Thyroid gland (tissue), 4 donors: ENCODE results near the gene SNRK. TPM values are rescaled to one million over a fixed set of nuclear protein-coding genes. Genes with fewer than 3 reads are reported as not detected.

ENCODE experiments used
- DNase-seq, 2 donors: peaks; one replicate each; pipeline ENCODE4 v3.0.0-alpha.2; 2019
- H3K27ac ChIP-seq, 3 donors: fragments of 200-600 bp; sonication (generic); 1 replicate in 2 of 3; 2 replicates in 1 of 3; pipeline ENCODE4 v1.5.1; 2016 to 2019; ENCODE audit warnings: mild to moderate bottlenecking in 1 of 3, moderate library complexity in 1 of 3
- H3K27me3 ChIP-seq: fragments of 200-600 bp; sonication (generic); one replicate; pipeline ENCODE4 v1.5.1; 2019
- H3K36me3 ChIP-seq, 2 donors: fragments of 200-600 bp; sonication (generic); one replicate each; pipeline ENCODE4 v1.5.1; 2016 to 2019
- H3K4me1 ChIP-seq, 2 donors: fragments of 200-600 bp; sonication (generic); one replicate each; pipeline ENCODE4 v1.5.1; 2017 to 2019
- H3K4me3 ChIP-seq, 3 donors: fragments of 200-600 bp; sonication (generic); replicated peaks in 1 of 3; 1 replicate in 2 of 3; 2 replicates in 1 of 3; pipeline ENCODE4 v1.5.1; 2016; ENCODE audit warnings: mild to moderate bottlenecking in 1 of 3
- H3K9me3 ChIP-seq: fragments of 200-600 bp; sonication (generic); one replicate; pipeline ENCODE4 v1.5.1; 2017
- CTCF ChIP-seq, 6 experiments: fragments of 200-600 bp in 3 of 6; fragments of 450-650 bp in 3 of 6; sonication (generic) in 3 of 6; IDR thresholded peaks; one replicate each; pipeline ENCODE4 v1.5.1; 2016 to 2019; ENCODE audit warnings: antibody characterized with exemption in 6 of 6, mild to moderate bottlenecking in 2 of 6, inconsistent platforms in 1 of 6, moderate library complexity in 1 of 6
- POLR2A ChIP-seq, 2 donors: fragments of 450-650 bp; IDR thresholded peaks; one replicate each; pipeline ENCODE4 v1.6.1; 2017; ENCODE audit warnings: antibody characterized with exemption in 2 of 2, mild to moderate bottlenecking in 2 of 2, moderate library complexity in 1 of 2
- WGBS, 2 donors: methylation state at CpG; one replicate each; pipeline ENCODE4 v1.1.5; 2017; 5-methylcytosine and 5-hydroxymethylcytosine counted together
- intact Hi-C: fragments of 100-400 bp; cut with DNase I; formaldehyde crosslinking; loops from one replicate; pipeline ENCODE4 v1.15.1; 2023
- total RNA-seq, 4 donors: library from RNA; depleted of rRNA; stranded (reverse); fragments of >200 nt; gene quantifications; one replicate each; pipeline ENCODE4 v1.2.3, GENCODE V29; 2016

The SNRK gene
- total RNA-seq, 4 donors from 2014 or later, result 44.2 to 90.5 (median 65.0) TPM

- Histone ChIP-seq H3K9me3 (no peaks in the 10 kb centered on the region), H3K27ac (no peak overlapping the region), H3K36me3 (no peaks in the 10 kb centered on the region), H3K4me3 (no peak overlapping the region), H3K27me3 (no peaks in the 10 kb centered on the region), H3K4me1 (no peaks in the 10 kb centered on the region)
- no peak for TF ChIP-seq CTCF (IDR thresholded peaks at IDR 0.05)
- no peak for TF ChIP-seq POLR2A (IDR thresholded peaks at IDR 0.05)
- intact Hi-C loops, result no loop called here
- DNase-seq, result no peak
Measured at GRCh38 chr3:43249405-43249804, 36.9 kb upstream of the SNRK start.

- H3K9me3 ChIP-seq, result no peaks in the 10 kb centered on the region
- no peaks in the 10 kb centered on the region for H3K36me3 ChIP-seq
- no peak for DNase-seq
- no peaks in the 10 kb centered on the region for H3K4me1 ChIP-seq
- H3K27ac ChIP-seq, result no peak overlapping the region
- WGBS, 2 donors, result 85 to 88% methylated on average over 4 of the region's 4 CpGs
- no peaks in the 10 kb centered on the region for H3K27me3 ChIP-seq
- intact Hi-C loops, result no loop called here
- no peak for TF ChIP-seq CTCF (IDR thresholded peaks at IDR 0.05)
- TF ChIP-seq POLR2A (IDR thresholded peaks at IDR 0.05), result no peak
- H3K4me3 ChIP-seq, result no peak overlapping the region
Measured at GRCh38 chr3:43253294-43253693, 33.0 kb upstream of the SNRK start.

- no peaks in the 10 kb centered on the region for H3K4me1 ChIP-seq
- H3K36me3 ChIP-seq, result no peaks in the 10 kb centered on the region
- no peak overlapping the region for H3K4me3 ChIP-seq
- WGBS, 2 donors, result 79 to 93% methylated on average over 1 of the region's 1 CpG
- intact Hi-C loops, result no loop called here
- H3K27ac ChIP-seq, result no peak overlapping the region
- H3K27me3 ChIP-seq, result no peaks in the 10 kb centered on the region
- no peak for DNase-seq
- TF ChIP-seq CTCF (IDR thresholded peaks at IDR 0.05) (no peak), POLR2A (IDR thresholded peaks at IDR 0.05) (no peak)
- H3K9me3 ChIP-seq, result no peaks in the 10 kb centered on the region
Measured at GRCh38 chr3:43254125-43254524, 32.2 kb upstream of the SNRK start.

GRCh38 chr3:43255662-43256061 is 30.7 kb upstream of the SNRK start:
- no peak overlapping the region for H3K4me3 ChIP-seq
- intact Hi-C loops, result no loop called here
- no peak overlapping the region for H3K27ac ChIP-seq
- 89 to 98% methylated on average over 2 of the region's 2 CpGs for WGBS, 2 donors
- no peaks in the 10 kb centered on the region for H3K36me3 ChIP-seq
- DNase-seq, result no peak
- no peaks in the 10 kb centered on the region for H3K4me1 ChIP-seq
- H3K27me3 ChIP-seq, result no peaks in the 10 kb centered on the region
- TF ChIP-seq CTCF (IDR thresholded peaks at IDR 0.05), result no peak
- no peak for TF ChIP-seq POLR2A (IDR thresholded peaks at IDR 0.05)
- no peaks in the 10 kb centered on the region for H3K9me3 ChIP-seq

GRCh38 chr3:43256714-43257461 is 29.5 kb upstream of the SNRK start:
- H3K4me3 ChIP-seq, result no peak overlapping the region
- no peak for TF ChIP-seq CTCF (IDR thresholded peaks at IDR 0.05)
- TF ChIP-seq POLR2A (IDR thresholded peaks at IDR 0.05), result no peak
- H3K36me3 ChIP-seq, result no peaks in the 10 kb centered on the region
- H3K27me3 ChIP-seq, result no peaks in the 10 kb centered on the region
- WGBS, 2 donors, result 71 to 81% methylated on average over 1 of the region's 1 CpG
- no peak overlapping the region for H3K27ac ChIP-seq
- H3K4me1 ChIP-seq, result no peaks in the 10 kb centered on the region
- intact Hi-C loops, result no loop called here
- no peaks in the 10 kb centered on the region for H3K9me3 ChIP-seq
- no peak for DNase-seq
